ENCODE results near the gene SCAPER.

The SCAPER gene

GRCh38 chr15:76354823-76355440, 550.2 kb downstream of the SCAPER start:
- DNase-seq (ENCODE audit: low read depth) = no peak

GRCh38 chr15:76353903-76354302, 551.2 kb downstream of the SCAPER start:
- DNase-seq (ENCODE audit: low read depth) = no peak

- no peak for DNase-seq (ENCODE audit: low read depth)
These were observed 552.0 kb downstream of the SCAPER start for GRCh38 chr15:76353023-76353577.

GRCh38 chr15:76349301-76350070, 555.7 kb downstream of the SCAPER start:
- DNase-seq (ENCODE audit: low read depth) = no peak

- no peak for DNase-seq (ENCODE audit: low read depth)
These were observed 557.6 kb downstream of the SCAPER start for GRCh38 chr15:76347482-76348055.

- no peak for DNase-seq (ENCODE audit: low read depth)
These were observed 558.3 kb downstream of the SCAPER start for GRCh38 chr15:76346669-76347481.

GRCh38 chr15:76345880-76346668, 559.1 kb downstream of the SCAPER start:
- DNase-seq (ENCODE audit: low read depth) = no peak

GRCh38 chr15:76345583-76345879, 559.6 kb downstream of the SCAPER start:
- DNase-seq (ENCODE audit: low read depth) = no peak

GRCh38 chr15:76344893-76345582, 560.1 kb downstream of the SCAPER start:
- no peak for DNase-seq (ENCODE audit: low read depth)

- no peak for DNase-seq (ENCODE audit: low read depth)
These were observed 561.7 kb downstream of the SCAPER start for GRCh38 chr15:76343313-76343996.

GRCh38 chr15:76342382-76343201, 562.5 kb downstream of the SCAPER start:
- DNase-seq (ENCODE audit: low read depth) = no peak

- no peak for DNase-seq (ENCODE audit: low read depth)
These were observed 563.1 kb downstream of the SCAPER start for GRCh38 chr15:76342058-76342381.

- DNase-seq (ENCODE audit: low read depth) = no peak
These were observed 563.6 kb downstream of the SCAPER start for GRCh38 chr15:76341366-76342057.

GRCh38 chr15:76340803-76341365, 564.3 kb downstream of the SCAPER start:
- no peak for DNase-seq (ENCODE audit: low read depth)

GRCh38 chr15:76340198-76340802, 564.8 kb downstream of the SCAPER start:
- DNase-seq (ENCODE audit: low read depth) = no peak

GRCh38 chr15:76339305-76340197, 565.6 kb downstream of the SCAPER start:
- DNase-seq (ENCODE audit: low read depth) = no peak
